Suppressor macrophage (primary cell): ENCODE measurements around the gene TNFRSF14.
"Not testable (repeated sequence)": the region's sequence is repeated elsewhere in the genome, so short reads cannot be mapped to it uniquely, and the experiment has no call there.

ENCODE experiments used
- DNase-seq, 4 experiments: peaks; one replicate each; pipeline ENCODE4 v3.0.0-alpha.2; 2020 to 2022

The TNFRSF14 gene

GRCh38 chr1:2554621-2555387 lies 1.4 kb upstream of the TNFRSF14 start:
- peak; percentile 51 to 79 (median 66) for DNase-seq

- peak; percentile 98 to 99 (median 98) for DNase-seq
Measured at GRCh38 chr1:2555634-2556276, 416 bp upstream of the TNFRSF14 start.

- peak; percentile 42 to 76 (median 56) for DNase-seq
Measured at GRCh38 chr1:2556678-2557481, 709 bp downstream of the TNFRSF14 start.

GRCh38 chr1:2557482-2558400 lies 1.6 kb downstream of the TNFRSF14 start:
- DNase-seq: no peak

- DNase-seq: peak in 1 of 4 experiments; percentile 9
Measured at GRCh38 chr1:2558420-2558819, 2.2 kb downstream of the TNFRSF14 start.

- DNase-seq: no peak
Measured at GRCh38 chr1:2558861-2559260, 2.7 kb downstream of the TNFRSF14 start.

- DNase-seq: no peak
Measured at GRCh38 chr1:2559509-2560298, 3.5 kb downstream of the TNFRSF14 start.

- peak in 1 of 4 experiments; percentile 5 for DNase-seq
Measured at GRCh38 chr1:2560299-2561073, 4.3 kb downstream of the TNFRSF14 start.

- DNase-seq: no peak
Measured at GRCh38 chr1:2561446-2561845, 5.3 kb downstream of the TNFRSF14 start.

GRCh38 chr1:2561898-2562895 lies 6.0 kb downstream of the TNFRSF14 start:
- DNase-seq: peak in 3 of 4 experiments; percentile 49 to 63 (median 49)

- DNase-seq: no peak
Measured at GRCh38 chr1:2563205-2563604, 7.0 kb downstream of the TNFRSF14 start.

GRCh38 chr1:2564006-2564814 lies 8.0 kb downstream of the TNFRSF14 start:
- no peak for DNase-seq

- DNase-seq: peak in 1 of 4 experiments; percentile 5
Measured at GRCh38 chr1:2564815-2565374, 8.7 kb downstream of the TNFRSF14 start.

GRCh38 chr1:2566101-2567045 lies 10.2 kb downstream of the TNFRSF14 start:
- DNase-seq: peak in 1 of 4 experiments; percentile 34

- DNase-seq: peak in 1 of 4 experiments; percentile 20
Measured at GRCh38 chr1:2567083-2567679, 11.0 kb downstream of the TNFRSF14 start.

- not testable (repeated sequence) for DNase-seq
Measured at GRCh38 chr1:2568187-2568816, 12.1 kb downstream of the TNFRSF14 start.
